Ishikawa (cell line): Measurements from ENCODE around the gene NTM.

Experiments
- CEBPB ChIP-seq: IDR thresholded peaks from 2 replicates; pipeline ENCODE4 v1.6.1; 2012
- CREB1 ChIP-seq: IDR thresholded peaks from 2 replicates; pipeline ENCODE4 v1.6.1; 2012; ENCODE audit warnings: low read depth
- EGR1 ChIP-seq: IDR thresholded peaks from 2 replicates; pipeline ENCODE4 v1.6.1; 2012
- EP300 ChIP-seq: IDR thresholded peaks from 2 replicates; pipeline ENCODE4 v1.6.1; 2012; ENCODE audit warnings: borderline replicate concordance
- FOXM1 ChIP-seq: IDR thresholded peaks from 2 replicates; pipeline ENCODE4 v1.6.1; 2012; ENCODE audit warnings: low read depth, borderline replicate concordance
- MAX ChIP-seq: IDR thresholded peaks from 2 replicates; pipeline ENCODE4 v1.6.1; 2012
- NFIC ChIP-seq: IDR thresholded peaks from 2 replicates; pipeline ENCODE4 v1.6.1; 2012
- RAD21 ChIP-seq: IDR thresholded peaks from 2 replicates; pipeline ENCODE4 v1.6.1; 2012; ENCODE audit warnings: low read depth
- TAF1 ChIP-seq: IDR thresholded peaks from 2 replicates; pipeline ENCODE4 v1.6.1; 2012; ENCODE audit warnings: low read depth, mild to moderate bottlenecking
- TCF12 ChIP-seq: IDR thresholded peaks from 2 replicates; pipeline ENCODE4 v1.6.1; 2012; ENCODE audit warnings: low read depth
- TEAD4 ChIP-seq: IDR thresholded peaks from 2 replicates; pipeline ENCODE4 v1.6.1; 2012
- YY1 ChIP-seq: IDR thresholded peaks from 2 replicates; pipeline ENCODE4 v1.6.1; 2012; ENCODE audit warnings: low read depth
- ZBTB7A ChIP-seq: IDR thresholded peaks from 2 replicates; pipeline ENCODE4 v1.6.1; 2012; ENCODE audit warnings: low read depth
- TF ChIP-seq, protein P1 (sequence below): IDR thresholded peaks from 2 replicates; pipeline ENCODE4 v1.6.1; 2012
- TF ChIP-seq, protein P2 (sequence below): IDR thresholded peaks from 2 replicates; pipeline ENCODE4 v1.6.1; 2012; ENCODE audit warnings: low read depth, mild to moderate bottlenecking

Gene NTM

DNA sequence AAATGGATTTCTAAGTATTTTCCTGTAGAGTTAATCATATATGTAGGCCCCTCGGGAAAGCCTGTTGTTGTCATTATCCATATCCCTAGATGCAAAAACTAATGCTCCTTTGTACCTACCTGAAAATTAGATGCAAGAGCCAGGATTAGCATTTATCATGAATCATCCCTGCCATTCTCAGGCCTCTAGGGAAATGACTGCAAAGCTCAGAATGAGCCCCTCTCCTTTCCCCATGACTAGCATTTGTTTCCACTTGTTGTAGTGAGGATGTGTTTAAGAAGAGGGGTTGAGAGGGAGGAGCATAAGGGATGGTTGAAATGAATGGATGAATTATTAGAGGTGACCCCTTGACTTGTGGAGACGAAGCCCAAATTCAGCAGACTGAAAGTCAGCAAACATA, 537.9 kb downstream of the NTM start:
- TF ChIP-seq MAX, result no peak
- TF ChIP-seq CEBPB, result no peak
- TF ChIP-seq ZBTB7A, result no peak
- no peak for TF ChIP-seq TAF1
- no peak for TF ChIP-seq TEAD4
- no peak for TF ChIP-seq FOXM1
- TF ChIP-seq NFIC, result no peak
- TF ChIP-seq RAD21, result no peak
- TF ChIP-seq, protein P1, sequence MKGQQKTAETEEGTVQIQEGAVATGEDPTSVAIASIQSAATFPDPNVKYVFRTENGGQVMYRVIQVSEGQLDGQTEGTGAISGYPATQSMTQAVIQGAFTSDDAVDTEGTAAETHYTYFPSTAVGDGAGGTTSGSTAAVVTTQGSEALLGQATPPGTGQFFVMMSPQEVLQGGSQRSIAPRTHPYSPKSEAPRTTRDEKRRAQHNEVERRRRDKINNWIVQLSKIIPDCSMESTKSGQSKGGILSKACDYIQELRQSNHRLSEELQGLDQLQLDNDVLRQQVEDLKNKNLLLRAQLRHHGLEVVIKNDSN, result no peak
- TF ChIP-seq, protein P2, sequence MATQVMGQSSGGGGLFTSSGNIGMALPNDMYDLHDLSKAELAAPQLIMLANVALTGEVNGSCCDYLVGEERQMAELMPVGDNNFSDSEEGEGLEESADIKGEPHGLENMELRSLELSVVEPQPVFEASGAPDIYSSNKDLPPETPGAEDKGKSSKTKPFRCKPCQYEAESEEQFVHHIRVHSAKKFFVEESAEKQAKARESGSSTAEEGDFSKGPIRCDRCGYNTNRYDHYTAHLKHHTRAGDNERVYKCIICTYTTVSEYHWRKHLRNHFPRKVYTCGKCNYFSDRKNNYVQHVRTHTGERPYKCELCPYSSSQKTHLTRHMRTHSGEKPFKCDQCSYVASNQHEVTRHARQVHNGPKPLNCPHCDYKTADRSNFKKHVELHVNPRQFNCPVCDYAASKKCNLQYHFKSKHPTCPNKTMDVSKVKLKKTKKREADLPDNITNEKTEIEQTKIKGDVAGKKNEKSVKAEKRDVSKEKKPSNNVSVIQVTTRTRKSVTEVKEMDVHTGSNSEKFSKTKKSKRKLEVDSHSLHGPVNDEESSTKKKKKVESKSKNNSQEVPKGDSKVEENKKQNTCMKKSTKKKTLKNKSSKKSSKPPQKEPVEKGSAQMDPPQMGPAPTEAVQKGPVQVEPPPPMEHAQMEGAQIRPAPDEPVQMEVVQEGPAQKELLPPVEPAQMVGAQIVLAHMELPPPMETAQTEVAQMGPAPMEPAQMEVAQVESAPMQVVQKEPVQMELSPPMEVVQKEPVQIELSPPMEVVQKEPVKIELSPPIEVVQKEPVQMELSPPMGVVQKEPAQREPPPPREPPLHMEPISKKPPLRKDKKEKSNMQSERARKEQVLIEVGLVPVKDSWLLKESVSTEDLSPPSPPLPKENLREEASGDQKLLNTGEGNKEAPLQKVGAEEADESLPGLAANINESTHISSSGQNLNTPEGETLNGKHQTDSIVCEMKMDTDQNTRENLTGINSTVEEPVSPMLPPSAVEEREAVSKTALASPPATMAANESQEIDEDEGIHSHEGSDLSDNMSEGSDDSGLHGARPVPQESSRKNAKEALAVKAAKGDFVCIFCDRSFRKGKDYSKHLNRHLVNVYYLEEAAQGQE, result no peak
- TF ChIP-seq CREB1, result no peak
- no peak for TF ChIP-seq TCF12
- TF ChIP-seq EGR1, result no peak
- TF ChIP-seq EP300, result no peak
- TF ChIP-seq YY1, result no peak

GRCh38 chr11:131909426-131910177, 539.2 kb downstream of the NTM start:
- TF ChIP-seq EP300 (no peak), FOXM1 (no peak), MAX (no peak), TAF1 (no peak), CREB1 (no peak), TCF12 (no peak), RAD21 (no peak), ZBTB7A (no peak)
- TF ChIP-seq, protein P2, result no peak
- TF ChIP-seq, protein P1, result no peak

DNA sequence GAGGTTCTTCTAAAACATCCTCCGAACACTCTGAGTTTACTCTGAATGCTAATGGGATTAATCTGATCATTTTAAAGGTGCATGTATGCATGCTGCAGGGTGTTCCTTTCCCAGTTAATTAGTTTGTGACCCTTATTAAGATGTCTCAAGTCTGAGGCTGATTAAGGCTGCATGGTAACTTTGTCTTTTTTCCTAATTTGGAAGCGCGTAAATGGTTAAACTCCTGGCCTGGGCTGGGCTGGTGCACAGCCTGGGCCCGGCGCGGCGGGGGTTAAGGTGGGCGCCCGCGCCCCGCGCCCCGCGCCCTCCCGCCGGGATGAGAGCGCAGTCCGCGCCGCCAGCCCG, 539.7 kb downstream of the NTM start:
- TF ChIP-seq YY1, result no peak
- TF ChIP-seq EP300, result no peak
- no peak for TF ChIP-seq ZBTB7A
- TF ChIP-seq, protein P2, result no peak
- TF ChIP-seq RAD21, result no peak

DNA sequence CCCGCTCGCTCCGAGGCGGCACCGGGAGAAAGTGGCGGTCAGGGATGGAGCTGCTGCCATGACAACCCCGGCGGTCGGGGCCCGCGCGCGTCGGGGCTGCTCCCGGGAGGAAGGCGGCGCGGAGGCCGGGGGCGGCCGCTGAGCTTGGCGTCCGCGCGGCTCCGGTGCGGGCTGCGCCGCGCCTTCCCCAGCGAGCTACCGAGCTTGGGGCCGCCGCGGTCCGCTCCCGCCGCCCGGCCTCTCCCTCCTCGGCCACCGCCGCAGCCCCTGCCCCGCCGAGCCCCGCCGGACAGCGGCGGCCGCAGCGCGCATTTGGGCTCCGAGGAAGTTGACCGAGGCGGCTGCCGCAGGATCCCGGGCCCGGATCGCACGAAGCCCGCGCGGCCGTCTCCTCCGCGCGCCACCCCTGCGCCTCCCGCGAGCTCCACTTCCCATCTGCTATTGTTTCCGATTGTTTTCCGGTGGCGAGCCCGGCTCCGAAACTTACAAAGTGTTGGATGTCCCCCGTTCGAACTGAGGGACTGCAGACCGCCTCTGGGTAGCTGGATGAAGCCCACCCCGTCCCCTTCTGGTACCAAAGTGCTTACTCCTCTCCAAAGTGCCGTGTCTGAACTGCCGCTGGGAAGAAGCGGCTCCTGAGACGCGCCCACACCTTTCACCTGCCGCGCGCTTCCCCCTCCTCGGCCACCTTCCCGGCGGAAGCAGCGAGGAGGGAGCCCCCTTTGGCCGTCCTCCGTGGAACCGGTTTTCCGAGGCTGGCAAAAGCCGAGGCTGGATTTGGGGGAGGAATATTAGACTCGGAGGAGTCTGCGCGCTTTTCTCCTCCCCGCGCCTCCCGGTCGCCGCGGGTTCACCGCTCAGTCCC, 540.3 kb downstream of the NTM start:
- no peak for TF ChIP-seq EP300
- no peak for TF ChIP-seq YY1
- TF ChIP-seq TCF12, result no peak
- no peak for TF ChIP-seq EGR1
- TF ChIP-seq TEAD4, result no peak
- TF ChIP-seq FOXM1, result no peak
- TF ChIP-seq TAF1, result no peak
- TF ChIP-seq, protein P2, result no peak
- TF ChIP-seq MAX, result no peak
- TF ChIP-seq NFIC, result no peak
- TF ChIP-seq ZBTB7A, result no peak
- TF ChIP-seq CREB1, result no peak
- TF ChIP-seq RAD21, result no peak
- TF ChIP-seq CEBPB, result no peak
- TF ChIP-seq, protein P1, result no peak
